Liver (tissue), 9 donors: ENCODE data around the gene LGALS7. TPM values are rescaled to one million over a fixed set of nuclear protein-coding genes. Genes with fewer than 3 reads are reported as not detected.

ENCODE experiments used
- DNase-seq: peaks from one replicate; pipeline ENCODE4 v3.0.0-alpha.2; 2017; ENCODE audit warnings: low spot score
- H3K27ac ChIP-seq, 2 donors: one replicate each; pipeline ENCODE4 v1.7.0; 2013; ENCODE audit warnings: inconsistent platforms in 2 of 2, low read length in 2 of 2, control low read depth in 1 of 2, low read depth in 1 of 2, mild to moderate bottlenecking in 1 of 2
- H3K27me3 ChIP-seq, 4 donors: one replicate each; pipeline versions ENCODE4 v1.6.1 to v1.7.0; 2013; ENCODE audit warnings: low read length in 3 of 4, inconsistent platforms in 1 of 4, mild to moderate bottlenecking in 1 of 4, moderate library complexity in 1 of 4; ENCODE audit not compliant: control insufficient read depth in 4 of 4, insufficient read depth in 4 of 4
- H3K36me3 ChIP-seq, 4 donors: one replicate each; pipeline versions ENCODE4 v1.6.1 to v1.7.0; 2013; ENCODE audit warnings: low read length in 3 of 4, mild to moderate bottlenecking in 3 of 4, low read depth in 1 of 4, moderate library complexity in 1 of 4; ENCODE audit not compliant: control insufficient read depth in 4 of 4, insufficient read depth in 3 of 4
- H3K4me1 ChIP-seq, 4 donors: one replicate each; pipeline versions ENCODE4 v1.6.1 to v1.7.0; 2013; ENCODE audit warnings: low read length in 3 of 4, mild to moderate bottlenecking in 3 of 4, moderate library complexity in 1 of 4; ENCODE audit not compliant: control insufficient read depth in 4 of 4, insufficient read depth in 4 of 4
- H3K4me3 ChIP-seq, 3 donors: one replicate each; pipeline versions ENCODE4 v1.6.1 to v1.7.0; 2013; ENCODE audit warnings: low read length in 3 of 3, control low read depth in 1 of 3, low read depth in 1 of 3, mild to moderate bottlenecking in 1 of 3
- H3K9ac ChIP-seq, 2 donors: one replicate each; pipeline ENCODE4 v1.7.0; 2013; ENCODE audit warnings: low read length in 2 of 2, mild to moderate bottlenecking in 2 of 2, moderate library complexity in 2 of 2, control low read depth in 1 of 2, low read depth in 1 of 2
- H3K9me3 ChIP-seq, 4 donors: one replicate each; pipeline versions ENCODE4 v1.6.1 to v1.7.0; 2013; ENCODE audit warnings: low read length in 3 of 4; ENCODE audit not compliant: control insufficient read depth in 4 of 4
- ATF3 ChIP-seq: IDR thresholded peaks from 2 replicates; pipeline ENCODE4 v1.6.1; 2016; ENCODE audit warnings: antibody characterized with exemption
- EGR1 ChIP-seq, 2 donors: IDR thresholded peaks; 2 replicates each; pipeline ENCODE4 v1.6.1; 2016 to 2018; ENCODE audit warnings: antibody characterized with exemption in 2 of 2, low read depth in 2 of 2
- FOXA1 ChIP-seq: IDR thresholded peaks from 2 replicates; pipeline ENCODE4 v1.6.1; 2016; ENCODE audit warnings: antibody characterized with exemption
- FOXA2 ChIP-seq: IDR thresholded peaks from 2 replicates; pipeline ENCODE4 v1.6.1; 2016; ENCODE audit warnings: antibody characterized with exemption
- GABPA ChIP-seq, 2 donors: IDR thresholded peaks in 1 of 2; conservative IDR thresholded peaks in 1 of 2; 2 replicates each; pipeline ENCODE4 v1.6.1; 2016; ENCODE audit warnings: antibody characterized with exemption in 2 of 2, mild to moderate bottlenecking in 1 of 2, moderate library complexity in 1 of 2
- HNF4G ChIP-seq: IDR thresholded peaks from 2 replicates; pipeline ENCODE4 v1.6.1; 2016; ENCODE audit warnings: antibody characterized with exemption
- JUND ChIP-seq, 2 donors: IDR thresholded peaks; 2 replicates each; pipeline ENCODE4 v1.6.1; 2016; ENCODE audit warnings: antibody characterized with exemption in 2 of 2
- NR2F2 ChIP-seq: IDR thresholded peaks from 2 replicates; pipeline ENCODE4 v1.6.1; 2016; ENCODE audit warnings: antibody characterized with exemption
- RAD21 ChIP-seq, 2 donors: IDR thresholded peaks; 2 replicates each; pipeline ENCODE4 v1.6.1; 2016; ENCODE audit warnings: antibody characterized with exemption in 2 of 2, mild to moderate bottlenecking in 2 of 2
- RXRA ChIP-seq, 2 donors: IDR thresholded peaks; 2 replicates each; pipeline ENCODE4 v1.6.1; 2017 to 2018; ENCODE audit warnings: antibody characterized with exemption in 2 of 2, mild to moderate bottlenecking in 1 of 2
- YY1 ChIP-seq: IDR thresholded peaks from 2 replicates; pipeline ENCODE4 v1.6.1; 2016; ENCODE audit warnings: antibody characterized with exemption, mild to moderate bottlenecking
- WGBS: extraction: QIAGEN DNeasy Blood & Tissue Kit; methylation state at CpG from one replicate; pipeline ENCODE4 v1.1.7; 2013; 5-methylcytosine and 5-hydroxymethylcytosine counted together
- polyA plus RNA-seq, 2 donors: library from polyadenylated mRNA; stranded (reverse) in 1 of 2; unstranded in 1 of 2; fragments of 200-250 nt in 1 of 2; fragments of >200 nt in 1 of 2; fragmentation: Nextera tagmentation in 1 of 2; extraction: Ambion mirVana in 1 of 2; gene quantifications; one replicate each; pipeline versions ENCODE4 v1.2.1 to v1.2.3, GENCODE V29; 2013 to 2015
- total RNA-seq, 2 donors: library from RNA; depleted of rRNA; stranded (reverse); fragments of >200 nt; gene quantifications; one replicate each; pipeline ENCODE4 v1.2.3, GENCODE V29; 2014
- TF ChIP-seq, protein P1 (sequence below): IDR thresholded peaks from 2 replicates; pipeline ENCODE4 v1.6.1; 2016; ENCODE audit warnings: antibody characterized with exemption, mild to moderate bottlenecking
- TF ChIP-seq, protein P2 (sequence below): IDR thresholded peaks from 2 replicates; pipeline ENCODE4 v1.6.1; 2016; ENCODE audit warnings: antibody characterized with exemption
- TF ChIP-seq, protein P3 (sequence below): fragments of 150-350 bp; IDR thresholded peaks from 2 replicates; pipeline ENCODE4 v1.5.1; 2017; ENCODE audit warnings: improper control_type of control experiment, low read depth, low read length; ENCODE audit not compliant: missing input control
- donor health status: healthy.
- donor health status: healthy.
- donor health status: healthy.
- donor health status: healthy.
- donor health status: healthy.

Gene LGALS7
- total and polyA plus RNA-seq, 4 donors = not detected

DNA sequence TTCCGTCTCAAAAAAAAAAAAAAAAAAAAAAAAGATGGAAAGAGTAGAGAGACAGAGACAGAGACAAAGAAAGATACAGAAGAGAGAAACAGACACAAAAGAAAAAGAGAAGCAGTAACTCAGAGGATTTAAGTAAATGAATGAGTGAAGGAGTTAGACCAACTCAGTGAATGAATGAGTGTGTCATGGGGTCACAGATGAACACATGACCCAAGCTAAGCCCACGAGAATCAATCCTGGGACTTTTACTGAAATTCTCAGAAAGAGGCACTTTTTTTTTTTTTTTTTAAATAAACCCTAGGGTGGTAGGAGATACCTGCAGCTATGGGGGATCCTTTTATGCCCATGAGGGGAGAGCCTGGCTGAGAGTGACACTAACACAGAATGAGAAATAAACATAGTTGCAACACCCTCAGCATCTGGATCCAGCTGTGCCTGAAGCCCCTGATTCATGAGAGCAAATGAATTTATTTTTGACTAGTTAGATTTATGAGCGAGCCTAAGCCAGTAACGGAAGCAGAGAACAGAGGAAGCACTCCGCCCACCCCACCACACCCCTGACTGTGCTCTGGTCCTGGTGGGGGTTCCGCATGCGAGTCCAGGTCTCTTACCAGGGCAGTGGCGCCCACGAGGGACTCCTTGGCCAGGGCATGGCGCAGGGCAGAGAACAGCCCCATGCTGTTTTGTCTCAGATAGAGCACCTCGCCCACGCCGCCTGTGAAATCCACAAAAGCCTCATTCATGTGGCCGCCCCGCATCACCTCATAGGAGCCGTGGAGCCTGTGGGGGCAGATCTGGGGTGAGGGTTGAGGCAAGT, 33.7 kb downstream of the LGALS7 start:
- no peaks in the 10 kb centered on the region for H3K9me3 ChIP-seq
- H3K4me3 ChIP-seq = no peak overlapping the region
- peaks cover 0 to 3% (median 1%) of the 10 kb centered on the region in 4 donors for H3K4me1 ChIP-seq
- 86% methylated on average over 16 of the region's 16 CpGs for WGBS
- no peak overlapping the region for H3K9ac ChIP-seq
- DNase-seq = no peak
- no peaks in the 10 kb centered on the region for H3K36me3 ChIP-seq
- no peak overlapping the region for H3K27ac ChIP-seq
- TF ChIP-seq, protein P1, sequence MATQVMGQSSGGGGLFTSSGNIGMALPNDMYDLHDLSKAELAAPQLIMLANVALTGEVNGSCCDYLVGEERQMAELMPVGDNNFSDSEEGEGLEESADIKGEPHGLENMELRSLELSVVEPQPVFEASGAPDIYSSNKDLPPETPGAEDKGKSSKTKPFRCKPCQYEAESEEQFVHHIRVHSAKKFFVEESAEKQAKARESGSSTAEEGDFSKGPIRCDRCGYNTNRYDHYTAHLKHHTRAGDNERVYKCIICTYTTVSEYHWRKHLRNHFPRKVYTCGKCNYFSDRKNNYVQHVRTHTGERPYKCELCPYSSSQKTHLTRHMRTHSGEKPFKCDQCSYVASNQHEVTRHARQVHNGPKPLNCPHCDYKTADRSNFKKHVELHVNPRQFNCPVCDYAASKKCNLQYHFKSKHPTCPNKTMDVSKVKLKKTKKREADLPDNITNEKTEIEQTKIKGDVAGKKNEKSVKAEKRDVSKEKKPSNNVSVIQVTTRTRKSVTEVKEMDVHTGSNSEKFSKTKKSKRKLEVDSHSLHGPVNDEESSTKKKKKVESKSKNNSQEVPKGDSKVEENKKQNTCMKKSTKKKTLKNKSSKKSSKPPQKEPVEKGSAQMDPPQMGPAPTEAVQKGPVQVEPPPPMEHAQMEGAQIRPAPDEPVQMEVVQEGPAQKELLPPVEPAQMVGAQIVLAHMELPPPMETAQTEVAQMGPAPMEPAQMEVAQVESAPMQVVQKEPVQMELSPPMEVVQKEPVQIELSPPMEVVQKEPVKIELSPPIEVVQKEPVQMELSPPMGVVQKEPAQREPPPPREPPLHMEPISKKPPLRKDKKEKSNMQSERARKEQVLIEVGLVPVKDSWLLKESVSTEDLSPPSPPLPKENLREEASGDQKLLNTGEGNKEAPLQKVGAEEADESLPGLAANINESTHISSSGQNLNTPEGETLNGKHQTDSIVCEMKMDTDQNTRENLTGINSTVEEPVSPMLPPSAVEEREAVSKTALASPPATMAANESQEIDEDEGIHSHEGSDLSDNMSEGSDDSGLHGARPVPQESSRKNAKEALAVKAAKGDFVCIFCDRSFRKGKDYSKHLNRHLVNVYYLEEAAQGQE = no peak
- no peak for TF ChIP-seq HNF4G
- no peak for TF ChIP-seq NR2F2
- TF ChIP-seq, protein P2, sequence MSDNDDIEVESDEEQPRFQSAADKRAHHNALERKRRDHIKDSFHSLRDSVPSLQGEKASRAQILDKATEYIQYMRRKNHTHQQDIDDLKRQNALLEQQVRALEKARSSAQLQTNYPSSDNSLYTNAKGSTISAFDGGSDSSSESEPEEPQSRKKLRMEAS = no peak
- TF ChIP-seq GABPA (IDR thresholded peaks at IDR 0.05 in 1 of 2, conservative IDR thresholded peaks at IDR 0.05 in 1 of 2) = no peak
- no peak for TF ChIP-seq JUND (IDR thresholded peaks at IDR 0.05)
- TF ChIP-seq FOXA2 = no peak
- TF ChIP-seq RXRA (IDR thresholded peaks at IDR 0.05) = no peak
- TF ChIP-seq ATF3 = no peak
- no peaks in the 10 kb centered on the region for H3K27me3 ChIP-seq

GRCh38 chr19:38737921-38738737, 35.2 kb downstream of the LGALS7 start:
- TF ChIP-seq EGR1 (IDR thresholded peaks at IDR 0.05; ENCODE audit: low read depth in 2 of 2) = no peak
- no peaks in the 10 kb centered on the region for H3K9me3 ChIP-seq
- WGBS = 98% methylated on average over 21 of the region's 21 CpGs
- H3K4me1 ChIP-seq = peaks cover 0 to 8% (median 4%) of the 10 kb centered on the region in 4 donors
- no peak overlapping the region for H3K4me3 ChIP-seq
- H3K27me3 ChIP-seq = no peaks in the 10 kb centered on the region
- no peak overlapping the region for H3K27ac ChIP-seq
- no peak for DNase-seq
- no peak overlapping the region for H3K9ac ChIP-seq
- no peaks in the 10 kb centered on the region for H3K36me3 ChIP-seq

GRCh38 chr19:38737281-38737865, 35.9 kb downstream of the LGALS7 start:
- no peak for DNase-seq
- no peak overlapping the region for H3K27ac ChIP-seq
- H3K9ac ChIP-seq = no peak overlapping the region
- H3K4me3 ChIP-seq = no peak overlapping the region
- no peaks in the 10 kb centered on the region for H3K9me3 ChIP-seq
- H3K36me3 ChIP-seq = no peaks in the 10 kb centered on the region
- no peak for TF ChIP-seq YY1
- TF ChIP-seq ATF3 = no peak
- no peak for TF ChIP-seq HNF4G
- no peak for TF ChIP-seq FOXA1
- no peak for TF ChIP-seq JUND (IDR thresholded peaks at IDR 0.05)
- TF ChIP-seq GABPA (IDR thresholded peaks at IDR 0.05 in 1 of 2, conservative IDR thresholded peaks at IDR 0.05 in 1 of 2) = no peak
- TF ChIP-seq, protein P3, sequence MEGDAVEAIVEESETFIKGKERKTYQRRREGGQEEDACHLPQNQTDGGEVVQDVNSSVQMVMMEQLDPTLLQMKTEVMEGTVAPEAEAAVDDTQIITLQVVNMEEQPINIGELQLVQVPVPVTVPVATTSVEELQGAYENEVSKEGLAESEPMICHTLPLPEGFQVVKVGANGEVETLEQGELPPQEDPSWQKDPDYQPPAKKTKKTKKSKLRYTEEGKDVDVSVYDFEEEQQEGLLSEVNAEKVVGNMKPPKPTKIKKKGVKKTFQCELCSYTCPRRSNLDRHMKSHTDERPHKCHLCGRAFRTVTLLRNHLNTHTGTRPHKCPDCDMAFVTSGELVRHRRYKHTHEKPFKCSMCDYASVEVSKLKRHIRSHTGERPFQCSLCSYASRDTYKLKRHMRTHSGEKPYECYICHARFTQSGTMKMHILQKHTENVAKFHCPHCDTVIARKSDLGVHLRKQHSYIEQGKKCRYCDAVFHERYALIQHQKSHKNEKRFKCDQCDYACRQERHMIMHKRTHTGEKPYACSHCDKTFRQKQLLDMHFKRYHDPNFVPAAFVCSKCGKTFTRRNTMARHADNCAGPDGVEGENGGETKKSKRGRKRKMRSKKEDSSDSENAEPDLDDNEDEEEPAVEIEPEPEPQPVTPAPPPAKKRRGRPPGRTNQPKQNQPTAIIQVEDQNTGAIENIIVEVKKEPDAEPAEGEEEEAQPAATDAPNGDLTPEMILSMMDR = no peak
- no peak for TF ChIP-seq EGR1 (IDR thresholded peaks at IDR 0.05; ENCODE audit: low read depth in 2 of 2)
- TF ChIP-seq RAD21 (IDR thresholded peaks at IDR 0.05) = no peak
- no peaks in the 10 kb centered on the region for H3K27me3 ChIP-seq
- H3K4me1 ChIP-seq = peaks cover 0 to 11% (median 4%) of the 10 kb centered on the region in 4 donors
- 70% methylated on average over 22 of the region's 22 CpGs for WGBS
